NAMALWA (cell line): Measurements from ENCODE around the gene NUDCD3.

Source experiments
- DNase-seq: peaks from one replicate; pipeline ENCODE4 v3.0.0-alpha.2; 2015; ENCODE audit warnings: low spot score

NUDCD3 gene

GRCh38 chr7:44398953-44399574 is 91.4 kb downstream of the NUDCD3 start:
- no peak for DNase-seq

GRCh38 chr7:44398511-44398911 is 91.9 kb downstream of the NUDCD3 start:
- DNase-seq, result no peak

GRCh38 chr7:44396931-44397545 is 93.4 kb downstream of the NUDCD3 start:
- no peak for DNase-seq

GRCh38 chr7:44396496-44396895 is 94.0 kb downstream of the NUDCD3 start:
- DNase-seq, result no peak

GRCh38 chr7:44395067-44395466 is 95.4 kb downstream of the NUDCD3 start:
- DNase-seq, result no peak

GRCh38 chr7:44394636-44395035 is 95.8 kb downstream of the NUDCD3 start:
- no peak for DNase-seq

- DNase-seq, result no peak
These were observed 96.4 kb downstream of the NUDCD3 start for GRCh38 chr7:44394112-44394447.

GRCh38 chr7:44393238-44394111 is 97.0 kb downstream of the NUDCD3 start:
- DNase-seq, result no peak

GRCh38 chr7:44392618-44393010 is 97.8 kb downstream of the NUDCD3 start:
- DNase-seq, result no peak

- DNase-seq, result no peak
These were observed 98.5 kb downstream of the NUDCD3 start for GRCh38 chr7:44391746-44392617.

- DNase-seq, result no peak
These were observed 99.3 kb downstream of the NUDCD3 start for GRCh38 chr7:44391171-44391570.

GRCh38 chr7:44390701-44391100 is 99.8 kb downstream of the NUDCD3 start:
- no peak for DNase-seq

GRCh38 chr7:44388089-44388970 is 102.1 kb downstream of the NUDCD3 start:
- no peak for DNase-seq

- peak; percentile 47 for DNase-seq
These were observed 103.1 kb downstream of the NUDCD3 start for GRCh38 chr7:44387389-44387788.

GRCh38 chr7:44386139-44386913 is 104.1 kb downstream of the NUDCD3 start:
- no peak for DNase-seq

GRCh38 chr7:44385434-44386138 is 104.9 kb downstream of the NUDCD3 start:
- DNase-seq, result no peak

- DNase-seq, result no peak
These were observed 105.6 kb downstream of the NUDCD3 start for GRCh38 chr7:44384586-44385433.

- no peak for DNase-seq
These were observed 106.9 kb downstream of the NUDCD3 start for GRCh38 chr7:44383566-44383965.
